NCI-H2196 treated with DMSO at 0.1 percent for 48 hours (cell line): ENCODE measurements around the gene HEATR3.

ENCODE experiments used
- DNase-seq: peaks from one replicate; lab custom pipeline; 2025; ENCODE audit not compliant: unreplicated experiment; lab: John Stamatoyannopoulos, UW

HEATR3 gene

GRCh38 chr16:50050802-50051201, 15.0 kb upstream of the HEATR3 start:
- no peak for DNase-seq

- DNase-seq, result no peak
Observed at GRCh38 chr16:50056226-50056625, 9.5 kb upstream of the HEATR3 start.

GRCh38 chr16:50058091-50058771, 7.5 kb upstream of the HEATR3 start:
- no peak for DNase-seq

GRCh38 chr16:50059111-50059510, 6.7 kb upstream of the HEATR3 start:
- DNase-seq, result no peak

GRCh38 chr16:50059669-50060068, 6.1 kb upstream of the HEATR3 start:
- no peak for DNase-seq

- DNase-seq, result no peak
Observed at GRCh38 chr16:50061326-50061725, 4.4 kb upstream of the HEATR3 start.

- no peak for DNase-seq
Observed at GRCh38 chr16:50065241-50065623, 538 bp upstream of the HEATR3 start.

GRCh38 chr16:50066482-50067289, 916 bp downstream of the HEATR3 start:
- DNase-seq, result no peak

- no peak for DNase-seq
Observed at GRCh38 chr16:50067290-50067853, 1.6 kb downstream of the HEATR3 start.

- DNase-seq, result no peak
Observed at GRCh38 chr16:50068550-50068949, 2.8 kb downstream of the HEATR3 start.

- DNase-seq, result no peak
Observed at GRCh38 chr16:50069060-50069459, 3.3 kb downstream of the HEATR3 start.

- no peak for DNase-seq
Observed at GRCh38 chr16:50071075-50071671, 5.4 kb downstream of the HEATR3 start.

- DNase-seq, result no peak
Observed at GRCh38 chr16:50072730-50073129, 7.0 kb downstream of the HEATR3 start.

- DNase-seq, result no peak
Observed at GRCh38 chr16:50079397-50080140, 13.8 kb downstream of the HEATR3 start.

- no peak for DNase-seq
Observed at GRCh38 chr16:50081428-50082018, 15.8 kb downstream of the HEATR3 start.

GRCh38 chr16:50083996-50084395, 18.2 kb downstream of the HEATR3 start:
- DNase-seq, result no peak

- no peak for DNase-seq
Observed at GRCh38 chr16:50086176-50086575, 20.4 kb downstream of the HEATR3 start.

- no peak for DNase-seq
Observed at GRCh38 chr16:50088302-50088701, 22.5 kb downstream of the HEATR3 start.

GRCh38 chr16:50092891-50093290, 27.1 kb downstream of the HEATR3 start:
- DNase-seq, result no peak

- no peak for DNase-seq
Observed at GRCh38 chr16:50093607-50094539, 28.1 kb downstream of the HEATR3 start.
